H1 (cell line): Measurements from ENCODE around the gene DHX38. TPM values are rescaled to one million over a fixed set of nuclear protein-coding genes. Genes with fewer than 3 reads are reported as not detected.

Experiments
- CTCF ChIA-PET: fragments of 300-600 bp; sonication (Branson Sonifier 250); formaldehyde crosslinking; loops from one replicate; lab custom pipeline; 2021; ENCODE audit not compliant: partially characterized antibody; lab: Charles Lee
- POLR2A ChIA-PET: fragments of 300-600 bp; sonication (Branson Sonifier 250); formaldehyde crosslinking; loops from one replicate; lab custom pipeline; 2021; ENCODE audit warnings: inconsistent platforms; ENCODE audit not compliant: partially characterized antibody; lab: Charles Lee
- DNase-seq, 2 experiments: peaks; one replicate each; pipeline versions ENCODE4 v3.0.0 to v3.0.0-alpha.2; 2010 to 2022; ENCODE audit warnings: low spot score in 2 of 2, low read depth in 1 of 2, mixed read lengths in 1 of 2
- FAIRE-seq: peaks from 2 replicates; lab custom pipeline; 2011; peaks lifted over from hg19 to GRCh38; lab: Jason Lieb, UNC
- H2AFZ ChIP-seq: 2 replicates; pipeline ENCODE4 v1.8.1; 2012; ENCODE audit warnings: low read length, inconsistent platforms
- H2AK5ac ChIP-seq: 2 replicates; pipeline ENCODE4 v1.6.1; 2013; ENCODE audit warnings: low read depth, low read length
- H2BK120ac ChIP-seq: replicated peaks from 2 replicates; pipeline ENCODE3; 2013; ENCODE audit warnings: low read depth, low read length, inconsistent platforms
- H2BK12ac ChIP-seq: 2 replicates; pipeline ENCODE4 v1.6.1; 2013; ENCODE audit warnings: low read depth, low read length
- H2BK15ac ChIP-seq: 2 replicates; pipeline ENCODE4 v1.6.1; 2013; ENCODE audit warnings: low read length
- H2BK20ac ChIP-seq: 2 replicates; pipeline ENCODE4 v1.6.1; 2013; ENCODE audit warnings: low read length
- H2BK5ac ChIP-seq: 2 replicates; pipeline ENCODE4 v1.6.1; 2013; ENCODE audit warnings: low read depth, low read length
- H3K14ac ChIP-seq: 2 replicates; pipeline ENCODE4 v1.6.1; 2013; ENCODE audit warnings: inconsistent platforms; ENCODE audit not compliant: insufficient read length
- H3K18ac ChIP-seq: 2 replicates; pipeline ENCODE4 v1.6.1; 2013; ENCODE audit warnings: low read length; ENCODE audit errors: extremely low read depth
- H3K23ac ChIP-seq: 2 replicates; pipeline ENCODE4 v1.6.1; 2013; ENCODE audit warnings: inconsistent platforms; ENCODE audit not compliant: insufficient read length
- H3K23me2 ChIP-seq: 2 replicates; pipeline ENCODE4 v1.6.1; 2013; ENCODE audit warnings: low read depth, low read length
- H3K27ac ChIP-seq: 2 replicates; pipeline ENCODE4 v1.6.1; 2011; ENCODE audit warnings: low read depth, low read length, inconsistent platforms
- H3K27me3 ChIP-seq, 4 experiments: replicated peaks in 1 of 4; 1 replicate in 1 of 4; 2 replicates in 3 of 4; pipeline versions ENCODE4 v1.6.1 to v1.8.1; 2011 to 2013; ENCODE audit warnings: low read length in 3 of 4, mild to moderate bottlenecking in 3 of 4, inconsistent platforms in 2 of 4, mixed read lengths in 2 of 4, moderate library complexity in 1 of 4; ENCODE audit not compliant: control insufficient read depth in 3 of 4, insufficient read depth in 3 of 4; ENCODE audit errors: extremely low read depth in 1 of 4
- H3K36me3 ChIP-seq, 4 experiments: 2 replicates each; pipeline versions ENCODE4 v1.6.1 to v1.8.1; 2011 to 2013; ENCODE audit warnings: mild to moderate bottlenecking in 4 of 4, low read length in 3 of 4, moderate library complexity in 2 of 4, control low read depth in 1 of 4, inconsistent platforms in 1 of 4; ENCODE audit not compliant: insufficient read depth in 4 of 4, control insufficient read depth in 2 of 4
- H3K4ac ChIP-seq: replicated peaks from 2 replicates; pipeline ENCODE3; 2013; ENCODE audit warnings: low read length, low read depth, mixed read lengths, inconsistent platforms; ENCODE audit not compliant: insufficient read length
- H3K4me1 ChIP-seq, 4 experiments: replicated peaks in 1 of 4; 1 replicate in 1 of 4; 2 replicates in 3 of 4; pipeline versions ENCODE4 v1.6.1 to v1.8.1; 2011 to 2013; ENCODE audit warnings: low read length in 3 of 4, inconsistent platforms in 2 of 4, mixed read lengths in 1 of 4; ENCODE audit not compliant: insufficient read depth in 4 of 4, control insufficient read depth in 3 of 4
- H3K4me2 ChIP-seq, 2 experiments: 2 replicates each; pipeline versions ENCODE4 v1.6.1 to v1.8.1; 2011 to 2013; ENCODE audit warnings: low read depth in 2 of 2, low read length in 2 of 2, control low read depth in 1 of 2, inconsistent platforms in 1 of 2, mild to moderate bottlenecking in 1 of 2; ENCODE audit not compliant: insufficient read depth in 1 of 2
- H3K4me3 ChIP-seq, 4 experiments: fragments of 200-600, 300-600 bp in 1 of 4; sonication (generic), shearing (Covaris generic), sonication (Bioruptor Twin) in 1 of 4; 2 replicates each; pipeline versions ENCODE4 v1.5.1 to v1.8.1; 2011 to 2016; ENCODE audit warnings: low read length in 4 of 4, low read depth in 3 of 4, control low read depth in 2 of 4, inconsistent platforms in 2 of 4, mild to moderate bottlenecking in 2 of 4, mixed read lengths in 1 of 4, moderate library complexity in 1 of 4; ENCODE audit not compliant: insufficient read depth in 2 of 4; ENCODE audit errors: extremely low read depth in 1 of 4
- H3K56ac ChIP-seq: replicated peaks from 2 replicates; pipeline ENCODE3; 2013; ENCODE audit warnings: low read depth, mild to moderate bottlenecking, mixed read lengths, low read length, inconsistent platforms; ENCODE audit not compliant: insufficient read length
- H3K79me1 ChIP-seq: 2 replicates; pipeline ENCODE4 v1.6.1; 2013; ENCODE audit warnings: low read depth, low read length, control low read depth
- H3K79me2 ChIP-seq, 2 experiments: 2 replicates each; pipeline versions ENCODE4 v1.6.1 to v1.8.1; 2012 to 2013; ENCODE audit warnings: low read length in 2 of 2, mild to moderate bottlenecking in 2 of 2, inconsistent platforms in 1 of 2; ENCODE audit not compliant: insufficient read depth in 2 of 2, control insufficient read depth in 1 of 2
- H3K9ac ChIP-seq, 4 experiments: replicated peaks in 1 of 4; 1 replicate in 1 of 4; 2 replicates in 3 of 4; pipeline versions ENCODE4 v1.6.1 to v1.8.1; 2011 to 2013; ENCODE audit warnings: low read depth in 3 of 4, low read length in 3 of 4, control low read depth in 2 of 4, mild to moderate bottlenecking in 2 of 4, moderate library complexity in 2 of 4, inconsistent platforms in 1 of 4; ENCODE audit errors: extremely low read depth in 1 of 4
- H3K9me3 ChIP-seq, 2 experiments: 2 replicates each; pipeline versions ENCODE4 v1.6.1 to v1.8.1; 2012 to 2013; ENCODE audit warnings: mild to moderate bottlenecking in 2 of 2, moderate library complexity in 2 of 2, control low read depth in 1 of 2, inconsistent platforms in 1 of 2, low read depth in 1 of 2, low read length in 1 of 2, mixed read lengths in 1 of 2; ENCODE audit not compliant: insufficient read depth in 2 of 2
- H4K20me1 ChIP-seq, 2 experiments: replicated peaks in 1 of 2; 2 replicates each; pipeline versions ENCODE3 to v1.8.1; 2011 to 2013; ENCODE audit warnings: inconsistent platforms in 2 of 2, low read length in 2 of 2, mild to moderate bottlenecking in 1 of 2; ENCODE audit not compliant: insufficient read depth in 2 of 2, control insufficient read depth in 1 of 2
- H4K5ac ChIP-seq: 2 replicates; pipeline ENCODE4 v1.6.1; 2013; ENCODE audit warnings: low read length, low read depth, mixed read lengths, inconsistent platforms; ENCODE audit not compliant: insufficient read length
- H4K8ac ChIP-seq: 2 replicates; pipeline ENCODE4 v1.8.0; 2013; ENCODE audit warnings: mild to moderate bottlenecking, moderate library complexity, low read length, inconsistent platforms; ENCODE audit not compliant: insufficient read depth; ENCODE audit errors: extremely low read depth
- H4K91ac ChIP-seq: replicated peaks from 2 replicates; pipeline ENCODE3; 2013; ENCODE audit warnings: low read length, mixed read lengths, inconsistent platforms; ENCODE audit not compliant: insufficient read length
- CHD2 ChIP-seq: IDR thresholded peaks from 2 replicates; pipeline ENCODE4 v1.6.1; 2012; ENCODE audit warnings: low read length, improper control_type of control experiment
- CREB1 ChIP-seq: IDR thresholded peaks from 2 replicates; pipeline ENCODE4 v1.6.1; 2012; ENCODE audit warnings: inconsistent platforms
- EZH2 ChIP-seq: fragments of 200-600 bp; sonication (generic); IDR thresholded peaks from 2 replicates; pipeline ENCODE4 v1.7.1; 2012; ENCODE audit warnings: low read depth, mild to moderate bottlenecking, moderate library complexity, low read length, inconsistent platforms; ENCODE audit not compliant: severe bottlenecking
- KDM5A ChIP-seq: fragments of 200-600 bp; IDR thresholded peaks from 2 replicates; pipeline ENCODE4 v1.7.1; 2012; ENCODE audit warnings: mild to moderate bottlenecking, low read length, inconsistent platforms, mixed read lengths
- NRF1 ChIP-seq: IDR thresholded peaks from 2 replicates; pipeline ENCODE4 v1.6.1; 2011; ENCODE audit warnings: mild to moderate bottlenecking, low read depth, low read length, improper control_type of control experiment
- POLR2AphosphoS5 ChIP-seq: IDR thresholded peaks from 2 replicates; pipeline ENCODE4 v1.6.1; 2011; ENCODE audit warnings: low read depth, low read length
- POU5F1 ChIP-seq: IDR thresholded peaks from 2 replicates; pipeline ENCODE4 v1.6.1; 2011; ENCODE audit warnings: low read depth, mild to moderate bottlenecking, low read length, moderate library complexity
- RAD21 ChIP-seq, 2 experiments: IDR thresholded peaks in 1 of 2; conservative IDR thresholded peaks in 1 of 2; 2 replicates each; pipeline ENCODE4 v1.6.1; 2011; ENCODE audit warnings: low read depth in 2 of 2, low read length in 2 of 2, improper control_type of control experiment in 1 of 2, inconsistent platforms in 1 of 2, mild to moderate bottlenecking in 1 of 2, moderate library complexity in 1 of 2
- RFX5 ChIP-seq: IDR thresholded peaks from 2 replicates; pipeline ENCODE4 v1.6.1; 2011; ENCODE audit warnings: low read depth, low read length, improper control_type of control experiment, borderline replicate concordance
- SUZ12 ChIP-seq: fragments of 200-600 bp; sonication (generic); IDR thresholded peaks from 2 replicates; pipeline ENCODE4 v1.6.1; 2012; ENCODE audit warnings: mild to moderate bottlenecking, inconsistent platforms, low read length, moderate library complexity, mixed read lengths
- TCF12 ChIP-seq: IDR thresholded peaks from 2 replicates; pipeline ENCODE4 v1.6.1; 2011; ENCODE audit warnings: low read depth, mild to moderate bottlenecking, low read length
- whole genome bisulfite sequencing, 2 experiments: shearing (Covaris generic) in 1 of 2; methylation state at CpG; one replicate each; pipeline versions ENCODE4 v1.1.6 to v1.1.7; 2013 to 2015; ENCODE audit warnings: low lambda C conversion rate in 2 of 2, mixed read lengths in 2 of 2, inconsistent platforms in 1 of 2, low coverage in 1 of 2, missing lambda C conversion rate in 1 of 2; ENCODE audit not compliant: insufficient replicate concordance in 2 of 2, insufficient coverage in 1 of 2, insufficient read length in 1 of 2; ENCODE audit errors: extremely low coverage in 1 of 2, missing lambda C conversion rate in 1 of 2; 5-methylcytosine and 5-hydroxymethylcytosine counted together
- polyA plus RNA-seq, 7 experiments: library from polyadenylated mRNA; depleted of rRNA in 3 of 7; stranded (reverse) in 5 of 7; unstranded in 2 of 7; fragments of >200 nt in 5 of 7; fragments of 200-250 nt in 2 of 7; gene quantifications; 1 replicate in 5 of 7; 2 replicates in 1 of 7; 4 replicates in 1 of 7; pipeline versions ENCODE4 v1.2.1 to v1.2.3, GENCODE V29; 2011 to 2013; ENCODE audit warnings: missing spikeins in 2 of 7, mixed read lengths in 2 of 7
- total RNA-seq: library from RNA; stranded (reverse); fragmentation: NEBNext Ultra II Directional; extraction: Animal tissue kit (Norgen Biotek cat#: 25700); gene quantifications from 2 replicates; pipeline ENCODE4 v1.2.1, GENCODE V29; 2021
- TF ChIP-seq, protein P1 (sequence below): IDR thresholded peaks from 2 replicates; pipeline ENCODE4 v1.6.1; 2011; ENCODE audit warnings: low read depth, mild to moderate bottlenecking, low read length; ENCODE audit not compliant: insufficient read depth
- TF ChIP-seq, protein P2 (sequence below): IDR thresholded peaks from 2 replicates; pipeline ENCODE4 v1.6.1; 2011; ENCODE audit warnings: low read length, improper control_type of control experiment

DHX38 gene
- total and polyA plus RNA-seq, 2 of the 8 experiments (the other 6 are each of a cell fraction or from before 2014, with no cell fraction given), result 27.3 to 53.5 TPM

- H2BK120ac ChIP-seq, result no peak overlapping the region
- no peaks in the 10 kb centered on the region for H3K79me2 ChIP-seq
- FAIRE-seq, result no peak
- no peak overlapping the region for H3K18ac ChIP-seq
- H4K8ac ChIP-seq, result no peak overlapping the region
- H3K4me3 ChIP-seq, result no peak overlapping the region
- no peak for DNase-seq
- H3K23ac ChIP-seq, result no peak overlapping the region
- no peaks in the 10 kb centered on the region for H3K23me2 ChIP-seq
- no peak overlapping the region for H4K5ac ChIP-seq
- ChIA-PET CTCF (interaction anchor here (2.1 kb wide), 1 partner anchor 11 kb away, joined by 6 read pairs; no protein-coding TSS in a partner anchor), POLR2A (interaction anchor here (1.1 kb wide), 1 partner anchor 12 kb away, joined by 5 read pairs; no protein-coding TSS in a partner anchor)
- no peak overlapping the region for H2BK5ac ChIP-seq
- H4K20me1 ChIP-seq, result no peaks in the 10 kb centered on the region
- H3K79me1 ChIP-seq, result no peaks in the 10 kb centered on the region
- H3K27me3 ChIP-seq, result no peaks in the 10 kb centered on the region
- no peak overlapping the region for H3K4me2 ChIP-seq
- 93% methylated on average over 10 of the region's 10 CpGs; no CpG with 5 or more reads in 1 of the 2 experiments for WGBS, 2 experiments
- H3K14ac ChIP-seq, result no peak overlapping the region
- no peak overlapping the region for H3K56ac ChIP-seq
- no peak overlapping the region for H2BK12ac ChIP-seq
- no peak overlapping the region for H3K4ac ChIP-seq
- H3K9me3 ChIP-seq, result no peaks in the 10 kb centered on the region
- H3K4me1 ChIP-seq, result no peaks in the 10 kb centered on the region
- no peak overlapping the region for H4K91ac ChIP-seq
- no peak overlapping the region for H2AFZ ChIP-seq
- H2BK20ac ChIP-seq, result no peak overlapping the region
- no peak overlapping the region for H2AK5ac ChIP-seq
- peaks cover 0 to 26% (median 8%) of the 10 kb centered on the region in 4 experiments; a peak in 5 of 8 replicates for H3K36me3 ChIP-seq
- no peak overlapping the region for H3K9ac ChIP-seq
- H2BK15ac ChIP-seq, result no peak overlapping the region
- H3K27ac ChIP-seq, result no peak overlapping the region
- TF ChIP-seq CHD2 (no peak), NRF1 (no peak), SUZ12 (no peak), TCF12 (no peak), KDM5A (no peak), CREB1 (no peak), EZH2 (no peak), POU5F1 (no peak), RAD21 (IDR thresholded peaks at IDR 0.05 in 1 of 2, conservative IDR thresholded peaks at IDR 0.05 in 1 of 2; ENCODE audit: low read depth in 2 of 2, low read length in 2 of 2) (no peak), POLR2AphosphoS5 (no peak), RFX5 (no peak)
- TF ChIP-seq, protein P1, sequence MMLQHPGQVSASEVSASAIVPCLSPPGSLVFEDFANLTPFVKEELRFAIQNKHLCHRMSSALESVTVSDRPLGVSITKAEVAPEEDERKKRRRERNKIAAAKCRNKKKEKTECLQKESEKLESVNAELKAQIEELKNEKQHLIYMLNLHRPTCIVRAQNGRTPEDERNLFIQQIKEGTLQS, result no peak
- TF ChIP-seq, protein P2, sequence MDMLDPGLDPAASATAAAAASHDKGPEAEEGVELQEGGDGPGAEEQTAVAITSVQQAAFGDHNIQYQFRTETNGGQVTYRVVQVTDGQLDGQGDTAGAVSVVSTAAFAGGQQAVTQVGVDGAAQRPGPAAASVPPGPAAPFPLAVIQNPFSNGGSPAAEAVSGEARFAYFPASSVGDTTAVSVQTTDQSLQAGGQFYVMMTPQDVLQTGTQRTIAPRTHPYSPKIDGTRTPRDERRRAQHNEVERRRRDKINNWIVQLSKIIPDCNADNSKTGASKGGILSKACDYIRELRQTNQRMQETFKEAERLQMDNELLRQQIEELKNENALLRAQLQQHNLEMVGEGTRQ, result no peak
Observed at GRCh38 chr16:72084445-72084844, 9.2 kb upstream of the DHX38 start.
